ENCODE results near the gene BRIP1. TPM values are rescaled to one million over a fixed set of nuclear protein-coding genes. Genes with fewer than 3 reads are reported as not detected.
"Not testable (repeated sequence)": the region's sequence is repeated elsewhere in the genome, so short reads cannot be mapped to it uniquely, and the experiment has no call there.

The BRIP1 gene
- total RNA-seq, 2 donors from 2014 or later: 1.5 to 2.3 TPM

- H3K9me3 ChIP-seq (ENCODE audit: control insufficient read depth, low read length, poor library complexity, severe bottlenecking); H3K36me3 Mint-ChIP-seq (ENCODE audit: low read depth); H3K4me1 Mint-ChIP-seq; H3K4me3 Mint-ChIP-seq; H3K27ac Mint-ChIP-seq; ATAC-seq; DNase-seq: not testable (repeated sequence)
- H3K27me3 Mint-ChIP-seq: peaks cover 20% of the 10 kb centered on the region
Observed at GRCh38 chr17:61673019-61673897, 190.1 kb downstream of the BRIP1 start.

- H3K9me3 ChIP-seq (ENCODE audit: control insufficient read depth, low read length, poor library complexity, severe bottlenecking): no peaks in the 10 kb centered on the region
- Mint-ChIP-seq H3K36me3 (ENCODE audit: low read depth) (peaks cover 3% of the 10 kb centered on the region), H3K4me1 (no peaks in the 10 kb centered on the region), H3K27me3 (peaks cover 20% of the 10 kb centered on the region), H3K4me3 (no peak overlapping the region), H3K27ac (no peak overlapping the region)
- ATAC-seq: no peak
- DNase-seq: no peak
Observed at GRCh38 chr17:61672140-61672539, 191.2 kb downstream of the BRIP1 start.

- H3K9me3 ChIP-seq (ENCODE audit: control insufficient read depth, low read length, poor library complexity, severe bottlenecking): no peaks in the 10 kb centered on the region
- Mint-ChIP-seq H3K36me3 (ENCODE audit: low read depth) (peaks cover 3% of the 10 kb centered on the region), H3K27ac (no peak overlapping the region), H3K4me3 (no peak overlapping the region), H3K27me3 (peaks cover 24% of the 10 kb centered on the region), H3K4me1 (no peaks in the 10 kb centered on the region)
- DNase-seq (no peak), ATAC-seq (no peak)
Observed at GRCh38 chr17:61670691-61671090, 192.6 kb downstream of the BRIP1 start.

- no peak overlapping the region for H3K27ac Mint-ChIP-seq
- no peak for DNase-seq
- H3K36me3 Mint-ChIP-seq (ENCODE audit: low read depth): peaks cover 3% of the 10 kb centered on the region
- ATAC-seq: no peak
- H3K27me3 Mint-ChIP-seq: peaks cover 28% of the 10 kb centered on the region
- no peak overlapping the region for H3K4me3 Mint-ChIP-seq
- no peaks in the 10 kb centered on the region for H3K9me3 ChIP-seq (ENCODE audit: control insufficient read depth, low read length, poor library complexity, severe bottlenecking)
- no peaks in the 10 kb centered on the region for H3K4me1 Mint-ChIP-seq
Observed at GRCh38 chr17:61669522-61669921, 193.8 kb downstream of the BRIP1 start.

- no peaks in the 10 kb centered on the region for H3K9me3 ChIP-seq (ENCODE audit: control insufficient read depth, low read length, poor library complexity, severe bottlenecking)
- ATAC-seq (no peak), DNase-seq (no peak)
- no peak overlapping the region for H3K27ac Mint-ChIP-seq
- no peaks in the 10 kb centered on the region for H3K4me1 Mint-ChIP-seq
- no peak overlapping the region for H3K4me3 Mint-ChIP-seq
- H3K27me3 Mint-ChIP-seq: peaks cover 20% of the 10 kb centered on the region
- H3K36me3 Mint-ChIP-seq (ENCODE audit: low read depth): peaks cover 3% of the 10 kb centered on the region
Observed at GRCh38 chr17:61668486-61668885, 194.8 kb downstream of the BRIP1 start.

GRCh38 chr17:61666406-61667088 lies 196.8 kb downstream of the BRIP1 start:
- not testable (repeated sequence) for H3K4me1 Mint-ChIP-seq; ATAC-seq; H3K4me3 Mint-ChIP-seq; H3K36me3 Mint-ChIP-seq (ENCODE audit: low read depth); DNase-seq; H3K27ac Mint-ChIP-seq; H3K9me3 ChIP-seq (ENCODE audit: control insufficient read depth, low read length, poor library complexity, severe bottlenecking)
- peaks cover 36% of the 10 kb centered on the region for H3K27me3 Mint-ChIP-seq

- ATAC-seq (no peak), DNase-seq (no peak)
- H3K4me1 Mint-ChIP-seq: no peaks in the 10 kb centered on the region
- no peak overlapping the region for H3K4me3 Mint-ChIP-seq
- no peak overlapping the region for H3K27ac Mint-ChIP-seq
- no peaks in the 10 kb centered on the region for H3K36me3 Mint-ChIP-seq (ENCODE audit: low read depth)
- no peaks in the 10 kb centered on the region for H3K9me3 ChIP-seq (ENCODE audit: control insufficient read depth, low read length, poor library complexity, severe bottlenecking)
- H3K27me3 Mint-ChIP-seq: peaks cover 36% of the 10 kb centered on the region
Observed at GRCh38 chr17:61663310-61663709, 200.0 kb downstream of the BRIP1 start.

- no peaks in the 10 kb centered on the region for H3K36me3 Mint-ChIP-seq (ENCODE audit: low read depth)
- DNase-seq (no peak), ATAC-seq (no peak)
- no peaks in the 10 kb centered on the region for H3K9me3 ChIP-seq (ENCODE audit: control insufficient read depth, low read length, poor library complexity, severe bottlenecking)
- no peak overlapping the region for H3K4me3 Mint-ChIP-seq
- no peak overlapping the region for H3K27ac Mint-ChIP-seq
- peaks cover 36% of the 10 kb centered on the region for H3K27me3 Mint-ChIP-seq
- no peaks in the 10 kb centered on the region for H3K4me1 Mint-ChIP-seq
Observed at GRCh38 chr17:61662741-61663140, 200.6 kb downstream of the BRIP1 start.

GRCh38 chr17:61662186-61662585 lies 201.1 kb downstream of the BRIP1 start:
- no peaks in the 10 kb centered on the region for H3K4me1 Mint-ChIP-seq
- H3K27ac Mint-ChIP-seq: no peak overlapping the region
- no peak for ATAC-seq
- DNase-seq: no peak
- H3K27me3 Mint-ChIP-seq: peaks cover 36% of the 10 kb centered on the region
- no peaks in the 10 kb centered on the region for H3K36me3 Mint-ChIP-seq (ENCODE audit: low read depth)
- H3K9me3 ChIP-seq (ENCODE audit: control insufficient read depth, low read length, poor library complexity, severe bottlenecking): no peaks in the 10 kb centered on the region
- H3K4me3 Mint-ChIP-seq: no peak overlapping the region

GRCh38 chr17:61660746-61661485 lies 202.4 kb downstream of the BRIP1 start:
- no peaks in the 10 kb centered on the region for H3K4me1 Mint-ChIP-seq
- no peak for ATAC-seq

GRCh38 chr17:61659437-61659836 lies 203.9 kb downstream of the BRIP1 start:
- ATAC-seq (no peak), DNase-seq (no peak)
- no peaks in the 10 kb centered on the region for H3K36me3 Mint-ChIP-seq (ENCODE audit: low read depth)
- no peak overlapping the region for H3K4me3 Mint-ChIP-seq
- no peak overlapping the region for H3K27ac Mint-ChIP-seq
- peaks cover 29% of the 10 kb centered on the region for H3K27me3 Mint-ChIP-seq
- H3K4me1 Mint-ChIP-seq: no peaks in the 10 kb centered on the region
- no peaks in the 10 kb centered on the region for H3K9me3 ChIP-seq (ENCODE audit: control insufficient read depth, low read length, poor library complexity, severe bottlenecking)

More at GRCh38 chr17:61660746-61661485, 202.4 kb downstream of the BRIP1 start:
- Mint-ChIP-seq H3K36me3 (ENCODE audit: low read depth) (no peaks in the 10 kb centered on the region), H3K4me3 (no peak overlapping the region), H3K27me3 (peaks cover 35% of the 10 kb centered on the region), H3K27ac (no peak overlapping the region)
- DNase-seq: no peak
- H3K9me3 ChIP-seq (ENCODE audit: control insufficient read depth, low read length, poor library complexity, severe bottlenecking): no peaks in the 10 kb centered on the region

GRCh38 chr17:61658183-61658582 lies 205.1 kb downstream of the BRIP1 start:
- Mint-ChIP-seq H3K4me1 (no peaks in the 10 kb centered on the region), H3K27me3 (peaks cover 28% of the 10 kb centered on the region), H3K4me3 (no peak overlapping the region), H3K27ac (no peak overlapping the region), H3K36me3 (ENCODE audit: low read depth) (no peaks in the 10 kb centered on the region)
- DNase-seq: no peak
- no peak for ATAC-seq
- no peaks in the 10 kb centered on the region for H3K9me3 ChIP-seq (ENCODE audit: control insufficient read depth, low read length, poor library complexity, severe bottlenecking)

GRCh38 chr17:61657338-61657737 lies 206.0 kb downstream of the BRIP1 start:
- Mint-ChIP-seq H3K27ac (no peak overlapping the region), H3K27me3 (peaks cover 19% of the 10 kb centered on the region), H3K4me3 (no peak overlapping the region), H3K36me3 (ENCODE audit: low read depth) (no peaks in the 10 kb centered on the region), H3K4me1 (no peaks in the 10 kb centered on the region)
- no peak for ATAC-seq
- DNase-seq: no peak
- H3K9me3 ChIP-seq (ENCODE audit: control insufficient read depth, low read length, poor library complexity, severe bottlenecking): no peaks in the 10 kb centered on the region

Data from T-helper 17 cell (primary cell).